Stomach (tissue), 9 donors: ENCODE measurements around the gene ERC1. TPM values are rescaled to one million over a fixed set of nuclear protein-coding genes. Genes with fewer than 3 reads are reported as not detected.

Source experiments
- DNase-seq, 2 donors: peaks; one replicate each; pipeline versions ENCODE4 v3.0.0 to v3.0.0-alpha.2; 2013 to 2019
- H3K27ac ChIP-seq, 5 donors: fragments of 200-600 bp in 4 of 5; sonication (generic) in 4 of 5; one replicate each; pipeline ENCODE4 v1.5.1; 2013 to 2019; ENCODE audit warnings: mild to moderate bottlenecking in 1 of 5, moderate library complexity in 1 of 5
- H3K27me3 ChIP-seq, 3 donors: fragments of 200-600 bp; sonication (generic); one replicate each; pipeline ENCODE4 v1.5.1; 2017 to 2019; ENCODE audit warnings: mixed run types in 1 of 3
- H3K36me3 ChIP-seq, 4 donors: fragments of 200-600 bp; sonication (generic); 1 replicate in 3 of 4; 2 replicates in 1 of 4; pipeline ENCODE4 v1.5.1; 2016 to 2019
- H3K4me1 ChIP-seq, 4 donors: fragments of 200-600 bp; sonication (generic); one replicate each; pipeline ENCODE4 v1.5.1; 2016 to 2019
- H3K4me3 ChIP-seq, 4 donors: fragments of 200-600 bp; sonication (generic) in 3 of 4; one replicate each; pipeline ENCODE4 v1.5.1; 2016 to 2019; ENCODE audit warnings: mild to moderate bottlenecking in 1 of 4
- H3K9me3 ChIP-seq, 4 donors: fragments of 200-600 bp; sonication (generic); one replicate each; pipeline ENCODE4 v1.5.1; 2016 to 2019
- EP300 ChIP-seq: sonication (generic); formaldehyde crosslinking; IDR thresholded peaks from one replicate; pipeline ENCODE4 v1.6.1; 2017; ENCODE audit warnings: antibody characterized with exemption
- POLR2A ChIP-seq, 4 donors: fragments of 450-650 bp; IDR thresholded peaks; one replicate each; pipeline ENCODE4 v1.6.1; 2016; ENCODE audit warnings: antibody characterized with exemption in 4 of 4, control low read depth in 2 of 4, mild to moderate bottlenecking in 1 of 4, moderate library complexity in 1 of 4
- POLR2AphosphoS5 ChIP-seq, 3 donors: sonication (generic); formaldehyde crosslinking; IDR thresholded peaks; one replicate each; pipeline ENCODE4 v1.6.1; 2016; ENCODE audit warnings: antibody characterized with exemption in 3 of 3
- WGBS, 5 donors: extraction: QIAGEN DNeasy Blood & Tissue Kit in 3 of 5; methylation state at CpG; one replicate each; pipeline versions ENCODE4 v1.1.5 to v1.1.7; 2013 to 2018; 5-methylcytosine and 5-hydroxymethylcytosine counted together
- intact Hi-C: fragments of 100-400 bp; cut with DNase I; formaldehyde crosslinking; loops from one replicate; pipeline ENCODE4 v1.15.1; 2023; ENCODE audit warnings: low total_unique reads
- polyA plus RNA-seq, 3 donors: library from polyadenylated mRNA; stranded (reverse); fragments of 200-250 nt; gene quantifications; one replicate each; pipeline ENCODE4 v1.2.3, GENCODE V29; 2013
- total RNA-seq, 5 donors: library from RNA; depleted of rRNA; stranded (reverse); fragments of >200 nt; gene quantifications; one replicate each; pipeline versions ENCODE4 v1.1.0 to v1.2.3, GENCODE V29; 2014 to 2016
- TF ChIP-seq, protein P1 (sequence below), 7 experiments: fragments of 450-650 bp in 4 of 7; fragments of 200-600 bp in 3 of 7; sonication (generic) in 3 of 7; IDR thresholded peaks; one replicate each; pipeline ENCODE4 v1.5.1; 2016 to 2019; ENCODE audit warnings: antibody characterized with exemption in 7 of 7, control low read depth in 2 of 7, mild to moderate bottlenecking in 1 of 7
- donor health status: healthy with polysubstance abuse.
- donor health status: Bipolar disorder and iron deficiency.
- donor health status: healthy.

Gene ERC1
- total and polyA plus RNA-seq, 8 donors, result 3.8 to 69.4 (median 51.6) TPM

DNA sequence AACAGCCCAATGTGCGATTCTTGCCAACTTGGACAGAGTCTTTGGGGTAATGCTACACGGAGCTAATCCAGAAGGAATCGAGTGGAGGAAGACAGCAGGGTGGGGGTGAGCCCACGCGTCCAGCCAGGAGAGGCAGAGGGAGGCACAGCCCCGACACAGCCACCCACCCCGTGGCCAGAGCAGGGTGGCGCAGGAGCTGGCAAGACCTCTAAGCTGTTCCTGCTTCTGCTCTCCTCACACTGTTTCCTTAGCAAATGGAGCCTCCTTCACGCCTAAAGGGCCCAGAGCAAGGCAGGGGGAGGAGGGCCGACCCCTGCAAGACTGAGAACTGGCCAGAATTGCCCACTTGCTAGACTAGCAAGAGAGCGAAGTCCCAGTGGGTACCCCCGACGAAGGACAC is 511.8 kb downstream of the ERC1 start:
- TF ChIP-seq POLR2AphosphoS5 (IDR thresholded peaks at IDR 0.05) (no peak), POLR2A (IDR thresholded peaks at IDR 0.05) (no peak), EP300 (no peak)
- TF ChIP-seq, protein P1, sequence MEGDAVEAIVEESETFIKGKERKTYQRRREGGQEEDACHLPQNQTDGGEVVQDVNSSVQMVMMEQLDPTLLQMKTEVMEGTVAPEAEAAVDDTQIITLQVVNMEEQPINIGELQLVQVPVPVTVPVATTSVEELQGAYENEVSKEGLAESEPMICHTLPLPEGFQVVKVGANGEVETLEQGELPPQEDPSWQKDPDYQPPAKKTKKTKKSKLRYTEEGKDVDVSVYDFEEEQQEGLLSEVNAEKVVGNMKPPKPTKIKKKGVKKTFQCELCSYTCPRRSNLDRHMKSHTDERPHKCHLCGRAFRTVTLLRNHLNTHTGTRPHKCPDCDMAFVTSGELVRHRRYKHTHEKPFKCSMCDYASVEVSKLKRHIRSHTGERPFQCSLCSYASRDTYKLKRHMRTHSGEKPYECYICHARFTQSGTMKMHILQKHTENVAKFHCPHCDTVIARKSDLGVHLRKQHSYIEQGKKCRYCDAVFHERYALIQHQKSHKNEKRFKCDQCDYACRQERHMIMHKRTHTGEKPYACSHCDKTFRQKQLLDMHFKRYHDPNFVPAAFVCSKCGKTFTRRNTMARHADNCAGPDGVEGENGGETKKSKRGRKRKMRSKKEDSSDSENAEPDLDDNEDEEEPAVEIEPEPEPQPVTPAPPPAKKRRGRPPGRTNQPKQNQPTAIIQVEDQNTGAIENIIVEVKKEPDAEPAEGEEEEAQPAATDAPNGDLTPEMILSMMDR (IDR thresholded peaks at IDR 0.05), result no peak
- Histone ChIP-seq H3K27me3 (peaks cover 0 to 7% (median 0%) of the 10 kb centered on the region in 3 donors), H3K4me3 (peak overlapping the region in 1 of 4 donors; percentile 6), H3K9me3 (no peaks in the 10 kb centered on the region), H3K36me3 (no peaks in the 10 kb centered on the region), H3K4me1 (peaks cover 0 to 15% (median 6%) of the 10 kb centered on the region in 4 donors), H3K27ac (no peak overlapping the region)
- intact Hi-C loops, result no loop called here
- peak in 1 of 2 donors; percentile 29 for DNase-seq
- 54 to 70% (median 62%) methylated on average over 13 of the region's 13 CpGs for WGBS, 5 donors

DNA sequence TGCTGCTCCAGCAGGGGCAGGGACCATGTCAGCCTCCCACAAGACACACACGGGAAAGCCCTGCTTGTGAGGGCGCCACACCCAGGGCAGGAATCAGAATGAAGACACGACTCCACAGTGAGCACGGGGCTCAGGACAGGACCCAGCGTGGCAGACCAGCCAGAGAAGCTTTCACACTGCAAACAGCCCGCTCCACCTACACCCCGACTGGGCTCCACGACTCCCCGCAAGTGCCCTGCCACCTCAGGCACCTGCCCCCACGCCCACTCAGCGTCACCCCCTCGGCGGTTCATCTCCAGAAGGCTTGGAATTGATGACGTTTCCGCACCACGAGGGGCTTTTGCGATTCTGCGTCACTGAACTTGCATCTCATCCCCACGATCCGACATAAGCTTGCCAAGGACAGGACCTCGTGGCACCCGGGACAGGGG is 512.3 kb downstream of the ERC1 start:
- TF ChIP-seq POLR2A (IDR thresholded peaks at IDR 0.05) (no peak), POLR2AphosphoS5 (IDR thresholded peaks at IDR 0.05) (no peak), EP300 (no peak)
- TF ChIP-seq, protein P1 (IDR thresholded peaks at IDR 0.05), result no peak
- Histone ChIP-seq H3K27me3 (peaks cover 0 to 7% (median 0%) of the 10 kb centered on the region in 3 donors), H3K4me1 (peaks cover 0 to 15% (median 6%) of the 10 kb centered on the region in 4 donors), H3K9me3 (no peaks in the 10 kb centered on the region), H3K27ac (no peak overlapping the region), H3K36me3 (no peaks in the 10 kb centered on the region), H3K4me3 (no peak overlapping the region)
- no peak for DNase-seq
- WGBS, 5 donors, result 85 to 90% (median 86%) methylated on average over 20 to 22 of the region's 22 CpGs
- intact Hi-C loops, result no loop called here

DNA sequence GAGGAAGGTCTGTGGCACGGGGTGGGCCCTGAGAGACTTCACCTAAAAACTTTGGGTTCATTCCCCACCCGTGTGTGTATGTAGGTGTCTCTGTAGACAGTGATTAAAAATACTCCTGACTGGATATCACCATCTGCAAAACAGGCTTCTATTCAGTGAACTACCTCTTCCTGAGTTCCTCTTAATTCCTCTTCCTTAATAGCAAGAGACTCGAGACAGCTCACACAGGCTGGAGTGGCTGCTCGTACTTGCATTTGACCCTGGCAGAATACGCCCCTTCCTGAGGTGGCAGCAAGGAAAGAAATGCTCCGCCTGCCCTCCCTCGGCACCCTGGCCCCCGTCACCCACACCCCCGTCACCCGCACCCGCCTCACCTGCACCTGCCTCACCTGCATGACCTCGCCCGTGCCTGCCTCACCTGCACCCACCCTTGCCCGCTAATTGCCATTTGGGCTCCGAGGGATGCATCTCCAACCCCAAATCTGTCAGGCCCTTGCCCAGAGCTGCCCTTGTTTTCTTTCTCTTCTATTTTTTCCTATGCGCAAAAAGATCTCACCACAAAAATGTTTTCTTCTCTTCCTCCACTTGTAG is 513.4 kb downstream of the ERC1 start:
- Histone ChIP-seq H3K36me3 (no peaks in the 10 kb centered on the region), H3K4me1 (peaks cover 0 to 15% (median 6%) of the 10 kb centered on the region in 4 donors), H3K4me3 (peak overlapping the region in 1 of 4 donors; percentile 4), H3K27ac (no peak overlapping the region), H3K9me3 (no peaks in the 10 kb centered on the region), H3K27me3 (peaks cover 0 to 7% (median 0%) of the 10 kb centered on the region in 3 donors)
- TF ChIP-seq EP300 (no peak), POLR2A (IDR thresholded peaks at IDR 0.05) (no peak), POLR2AphosphoS5 (IDR thresholded peaks at IDR 0.05) (no peak)
- TF ChIP-seq, protein P1 (IDR thresholded peaks at IDR 0.05), result no peak
- 30 to 52% (median 50%) methylated on average over 16 of the region's 16 CpGs for WGBS, 5 donors
- peak in 1 of 2 donors; percentile 27 for DNase-seq
- intact Hi-C loops, result no loop called here

DNA sequence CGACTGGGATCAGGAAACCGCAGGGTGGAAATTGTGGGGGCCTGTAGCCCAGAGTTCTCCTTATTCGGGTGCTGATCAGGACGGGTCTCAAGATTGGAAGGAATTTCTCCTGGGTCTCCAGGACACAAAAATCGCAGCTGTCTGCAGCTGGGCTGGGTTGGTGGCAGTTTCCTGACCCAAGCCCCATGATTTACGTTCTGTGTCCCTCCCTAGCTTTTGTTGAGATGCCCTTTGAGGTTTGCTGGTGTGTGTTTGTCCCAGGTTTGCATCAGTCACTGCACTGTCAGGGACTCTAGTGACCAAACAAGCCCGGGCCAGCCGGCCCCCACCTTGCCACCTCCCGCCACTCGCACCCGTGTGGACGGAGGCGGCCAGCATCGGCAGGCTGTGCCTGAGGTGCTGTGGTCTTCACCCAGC is 513.9 kb downstream of the ERC1 start:
- peaks cover 0 to 15% (median 6%) of the 10 kb centered on the region in 4 donors for H3K4me1 ChIP-seq
- 64 to 72% (median 70%) methylated on average over 14 of the region's 14 CpGs for WGBS, 5 donors
- H3K36me3 ChIP-seq, result no peaks in the 10 kb centered on the region
- TF ChIP-seq EP300, result no peak
- TF ChIP-seq POLR2AphosphoS5 (IDR thresholded peaks at IDR 0.05), result no peak
- no peak for TF ChIP-seq POLR2A (IDR thresholded peaks at IDR 0.05)
- TF ChIP-seq, protein P1 (IDR thresholded peaks at IDR 0.05), result no peak
- no peak overlapping the region for H3K27ac ChIP-seq
- intact Hi-C loops, result no loop called here
- no peaks in the 10 kb centered on the region for H3K9me3 ChIP-seq
- H3K27me3 ChIP-seq, result peaks cover 0 to 7% (median 0%) of the 10 kb centered on the region in 3 donors
- DNase-seq, result no peak
- peak overlapping the region in 1 of 4 donors; percentile 4 for H3K4me3 ChIP-seq
